ENCODE results near the gene KCTD13. TPM values are rescaled to one million over a fixed set of nuclear protein-coding genes. Genes with fewer than 3 reads are reported as not detected.
A peak's percentile ranks its signal among the peaks of the same experiment; 100 is the strongest.

KCTD13 gene
- total and polyA plus RNA-seq, 2 of the 8 experiments (the other 6 are each of a cell fraction or from before 2014, with no cell fraction given) = 9.2 to 10.8 TPM

DNA sequence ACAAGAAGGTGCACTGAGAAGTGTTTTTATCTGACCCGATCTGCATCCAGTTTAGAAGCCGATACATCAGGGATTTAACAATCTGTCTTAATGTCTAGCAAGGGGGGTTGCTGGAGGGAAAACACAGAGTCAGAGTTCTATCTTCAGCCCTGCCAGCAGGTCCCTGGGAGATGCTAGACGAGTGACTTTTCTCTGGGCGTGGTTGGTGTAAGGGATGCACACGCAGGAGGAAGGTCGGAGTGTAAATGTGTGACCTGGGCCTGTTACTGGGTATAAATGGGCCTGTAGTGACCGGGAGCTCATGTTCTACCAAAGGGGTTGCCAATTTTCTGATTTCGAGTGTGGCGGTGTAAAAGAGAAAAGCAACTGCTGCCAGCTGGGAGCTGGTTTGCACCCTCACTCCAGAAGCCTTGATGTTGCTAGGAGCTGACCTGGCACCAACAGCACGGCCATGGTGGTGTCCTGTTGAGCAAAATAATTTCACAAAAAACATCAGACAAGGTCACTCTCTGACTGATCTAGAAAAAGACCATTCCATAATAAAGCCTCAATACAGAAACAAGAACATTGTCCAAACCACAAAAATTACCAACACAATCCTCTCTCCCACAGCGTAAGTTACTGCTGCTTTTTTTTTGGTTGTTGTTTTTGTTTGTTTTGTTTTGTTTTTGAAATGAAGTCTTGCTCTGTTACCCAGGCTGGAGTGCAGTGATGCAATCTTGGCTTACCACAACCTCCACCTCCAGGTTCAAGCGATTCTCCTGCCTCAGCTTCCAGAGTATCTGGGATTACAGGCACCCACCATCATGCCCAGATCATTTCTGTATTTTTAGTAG is 1.3 kb upstream of the KCTD13 start:
- peak overlapping the region; percentile 62 to 89 (median 85); a peak in 7 of 8 replicates for H3K4me3 ChIP-seq (ENCODE audit: extremely low read depth in 1 of 4, insufficient read depth in 2 of 4, low read depth in 3 of 4, low read length in 4 of 4)
- H3K23ac ChIP-seq (ENCODE audit: insufficient read length) = no peak overlapping the region
- H2BK20ac ChIP-seq (ENCODE audit: low read length) = no peak overlapping the region
- no peak overlapping the region for H3K56ac ChIP-seq (replicated peaks; ENCODE audit: insufficient read length, low read depth, low read length)
- no peak overlapping the region for H2AK5ac ChIP-seq (ENCODE audit: low read depth, low read length)
- peaks cover 11% of the 10 kb centered on the region; the same call in 1 of the 2 replicates for H3K23me2 ChIP-seq (ENCODE audit: low read depth, low read length)
- H2BK120ac ChIP-seq (replicated peaks; ENCODE audit: low read depth, low read length) = no peak overlapping the region
- H3K79me2 ChIP-seq (ENCODE audit: control insufficient read depth in 1 of 2, insufficient read depth in 2 of 2, low read length in 2 of 2) = peaks cover 0 to 5% of the 10 kb centered on the region in 2 experiments; a peak in 1 of 4 replicates
- no peak overlapping the region for H2AFZ ChIP-seq (ENCODE audit: low read length)
- H3K9ac ChIP-seq (replicated peaks in 1 of 4; ENCODE audit: extremely low read depth in 1 of 4, low read depth in 3 of 4, low read length in 3 of 4) = peak overlapping the region in 3 of 4 experiments; percentile 92 to 97 (median 92); a peak in 4 of 7 replicates
- CTCF ChIA-PET (ENCODE audit: partially characterized antibody) = interaction anchor here (0.6 to 2.8 kb wide), 5 partner anchors 10 to 23 kb away, joined by 3 to 12 read pairs (median 6); no protein-coding TSS in a partner anchor
- DNase-seq (ENCODE audit: low read depth in 1 of 2, low spot score in 2 of 2) (no peak), FAIRE-seq (no peak)
- no peak overlapping the region for H3K18ac ChIP-seq (ENCODE audit: extremely low read depth, low read length)
- no peak overlapping the region for H4K91ac ChIP-seq (replicated peaks; ENCODE audit: insufficient read length, low read length)
- peaks cover 0 to 3% of the 10 kb centered on the region in 2 experiments for H4K20me1 ChIP-seq (replicated peaks in 1 of 2; ENCODE audit: control insufficient read depth in 1 of 2, insufficient read depth in 2 of 2, low read length in 2 of 2)
- no peak overlapping the region for H2BK15ac ChIP-seq (ENCODE audit: low read length)
- no peak overlapping the region for H2BK12ac ChIP-seq (ENCODE audit: low read depth, low read length)
- H3K14ac ChIP-seq (ENCODE audit: insufficient read length) = no peak overlapping the region
- POLR2A ChIA-PET (ENCODE audit: partially characterized antibody) = interaction anchor here (0.7 to 3.7 kb wide), 17 partner anchors 7 to 123 kb away, joined by 3 to 19 read pairs (median 5); partner anchors contain the start of genes ASPHD1, PAGR1, SEZ6L2 and TMEM219
- H3K4ac ChIP-seq (replicated peaks; ENCODE audit: insufficient read length, low read depth, low read length) = no peak overlapping the region
- H3K4me1 ChIP-seq (replicated peaks in 1 of 4; ENCODE audit: control insufficient read depth in 3 of 4, insufficient read depth in 4 of 4, low read length in 3 of 4) = peaks cover 0 to 8% (median 0%) of the 10 kb centered on the region in 4 experiments; a peak in 2 of 7 replicates
- no peaks in the 10 kb centered on the region for H3K79me1 ChIP-seq (ENCODE audit: low read depth, low read length)
- no peaks in the 10 kb centered on the region for H3K36me3 ChIP-seq (ENCODE audit: control insufficient read depth in 2 of 4, insufficient read depth in 4 of 4, low read length in 3 of 4)
- H3K9me3 ChIP-seq (ENCODE audit: insufficient read depth in 2 of 2, low read depth in 1 of 2, low read length in 1 of 2) = no peaks in the 10 kb centered on the region
- no peaks in the 10 kb centered on the region for H3K27me3 ChIP-seq (replicated peaks in 1 of 4; ENCODE audit: control insufficient read depth in 3 of 4, extremely low read depth in 1 of 4, insufficient read depth in 3 of 4, low read length in 3 of 4)
- no peak overlapping the region for H4K5ac ChIP-seq (ENCODE audit: insufficient read length, low read depth, low read length)
- 84% methylated on average over 12 of the region's 12 CpGs; no CpG with 5 or more reads in 1 of the 2 experiments for WGBS, 2 experiments (ENCODE audit: extremely low coverage in 1 of 2, insufficient coverage in 1 of 2, insufficient read length in 1 of 2, insufficient replicate concordance in 2 of 2, low coverage in 1 of 2, low lambda C conversion rate in 2 of 2, missing lambda C conversion rate in 1 of 2)
- no peak overlapping the region for H3K27ac ChIP-seq (ENCODE audit: low read depth, low read length)
- peak overlapping the region; percentile 53 for H4K8ac ChIP-seq (ENCODE audit: extremely low read depth, insufficient read depth, low read length)
- no peak overlapping the region for H2BK5ac ChIP-seq (ENCODE audit: low read depth, low read length)
- H3K4me2 ChIP-seq (ENCODE audit: insufficient read depth in 1 of 2, low read depth in 2 of 2, low read length in 2 of 2) = peak overlapping the region; percentile 98 to 100
- no peak for TF ChIP-seq RAD21 (IDR thresholded peaks at IDR 0.05 in 1 of 2, conservative IDR thresholded peaks at IDR 0.05 in 1 of 2; ENCODE audit: low read depth in 2 of 2, low read length in 2 of 2)
- TF ChIP-seq KDM1A (IDR thresholded peaks at IDR 0.05; ENCODE audit: borderline replicate concordance, low read length) = no peak
- no peak for TF ChIP-seq CTBP2 (IDR thresholded peaks at IDR 0.05; ENCODE audit: borderline replicate concordance, insufficient read depth, insufficient read length, low read length)
- TF ChIP-seq RNF2 (IDR thresholded peaks at IDR 0.05; ENCODE audit: borderline replicate concordance, low read depth, low read length, missing control alignments, poor library complexity, severe bottlenecking) = no peak
- no peak for TF ChIP-seq TAF7 (optimal IDR thresholded peaks at IDR 0.05; ENCODE audit: borderline replicate concordance, low read depth, low read length)
- TF ChIP-seq, protein P1, sequence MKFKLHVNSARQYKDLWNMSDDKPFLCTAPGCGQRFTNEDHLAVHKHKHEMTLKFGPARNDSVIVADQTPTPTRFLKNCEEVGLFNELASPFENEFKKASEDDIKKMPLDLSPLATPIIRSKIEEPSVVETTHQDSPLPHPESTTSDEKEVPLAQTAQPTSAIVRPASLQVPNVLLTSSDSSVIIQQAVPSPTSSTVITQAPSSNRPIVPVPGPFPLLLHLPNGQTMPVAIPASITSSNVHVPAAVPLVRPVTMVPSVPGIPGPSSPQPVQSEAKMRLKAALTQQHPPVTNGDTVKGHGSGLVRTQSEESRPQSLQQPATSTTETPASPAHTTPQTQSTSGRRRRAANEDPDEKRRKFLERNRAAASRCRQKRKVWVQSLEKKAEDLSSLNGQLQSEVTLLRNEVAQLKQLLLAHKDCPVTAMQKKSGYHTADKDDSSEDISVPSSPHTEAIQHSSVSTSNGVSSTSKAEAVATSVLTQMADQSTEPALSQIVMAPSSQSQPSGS (IDR thresholded peaks at IDR 0.05; ENCODE audit: low read length) = no peak
- no peak for TF ChIP-seq EZH2 (IDR thresholded peaks at IDR 0.05; ENCODE audit: low read depth, low read length, severe bottlenecking)

Data from H1 (cell line).